ENCODE data around the gene CAMK2D. TPM values are rescaled to one million over a fixed set of nuclear protein-coding genes. Genes with fewer than 3 reads are reported as not detected.
"Not testable (repeated sequence)": the region's sequence is repeated elsewhere in the genome, so short reads cannot be mapped to it uniquely, and the experiment has no call there.

CAMK2D gene
- total RNA-seq, result 58.4 and 61.3 TPM in 2 replicates

DNA sequence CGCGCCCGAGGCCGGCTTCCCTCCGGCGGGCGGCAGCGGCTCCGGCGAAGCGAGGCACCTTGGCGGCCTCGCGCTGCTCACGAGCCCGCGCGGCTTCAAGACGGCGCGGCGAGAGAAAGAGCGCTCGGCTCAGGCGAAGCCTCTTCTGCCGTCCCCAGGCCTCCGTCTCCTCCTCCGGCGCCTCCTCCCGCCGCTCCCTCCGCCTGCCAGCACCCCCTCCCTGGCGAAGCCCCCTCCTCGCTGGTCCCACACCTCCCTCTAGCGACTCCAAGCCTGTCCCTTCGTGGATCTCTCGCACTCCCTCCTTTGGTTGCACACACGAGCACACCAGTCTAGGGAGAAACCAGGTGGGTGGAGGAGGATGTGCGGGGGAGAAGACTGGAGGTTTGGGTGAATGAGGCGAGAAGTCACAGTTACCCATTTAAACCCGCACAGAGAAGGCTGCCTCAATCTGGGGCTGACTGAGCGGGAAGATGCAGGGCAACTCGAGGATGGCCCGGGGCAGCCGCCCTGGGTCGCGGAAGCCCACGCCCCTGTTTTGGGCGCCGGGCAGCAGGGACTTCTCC, at the start of gene CAMK2D:
TSS of gene CAMK2D (minus strand) at position 119 of the 566 bp plus-strand sequence. CDS start 670 bp downstream, outside the sequence.
- Mint-ChIP-seq H3K27ac (peak within 1 kb of the TSS; percentile 92), H3K36me3 (ENCODE audit: low read depth) (peaks cover 32% of the 10 kb centered on the region), H3K27me3 (ENCODE audit: low read depth) (no peaks in the 10 kb centered on the region), H3K4me3 (ENCODE audit: low read depth) (peak within 1 kb of the TSS; percentile 93), H3K9me3 (no peaks in the 10 kb centered on the region), H3K4me1 (ENCODE audit: low read depth) (peaks cover 47% of the 10 kb centered on the region)
- intact Hi-C loops (cut with micrococcal nuclease), result loop anchor here (1.0 to 5.0 kb wide), 15 partner anchors 64 to 614 kb away; no protein-coding TSS in a partner anchor
- peak; percentile 77 for DNase-seq (ENCODE audit: low spot score)

DNA sequence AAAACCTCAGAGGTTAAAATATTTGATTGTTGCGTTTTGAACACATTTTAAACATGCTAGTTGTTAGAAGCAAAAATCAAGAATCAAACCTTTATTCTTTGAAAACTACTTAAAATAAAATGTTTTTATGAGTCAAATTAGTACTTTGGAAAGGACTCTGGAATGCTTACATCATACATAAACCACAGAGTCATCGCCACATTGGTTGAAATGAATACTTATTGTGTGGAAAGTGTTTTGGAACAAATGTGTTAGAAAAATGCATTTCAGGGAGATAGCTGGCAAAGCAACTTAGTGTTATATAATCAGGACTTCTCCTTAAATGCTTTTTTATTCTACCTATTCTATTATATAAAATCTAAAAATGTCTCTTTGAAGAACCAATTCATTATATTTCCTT, 49.4 kb upstream of the CAMK2D start:
- intact Hi-C loops (cut with micrococcal nuclease), result no loop called here
- H3K36me3 Mint-ChIP-seq (ENCODE audit: low read depth), result no peaks in the 10 kb centered on the region
- no peaks in the 10 kb centered on the region for H3K9me3 Mint-ChIP-seq
- H3K4me1 Mint-ChIP-seq (ENCODE audit: low read depth), result no peaks in the 10 kb centered on the region
- peaks cover 7% of the 10 kb centered on the region for H3K27me3 Mint-ChIP-seq (ENCODE audit: low read depth)
- no peak overlapping the region for H3K27ac Mint-ChIP-seq
- no peak overlapping the region for H3K4me3 Mint-ChIP-seq (ENCODE audit: low read depth)
- no peak for DNase-seq (ENCODE audit: low spot score)

DNA sequence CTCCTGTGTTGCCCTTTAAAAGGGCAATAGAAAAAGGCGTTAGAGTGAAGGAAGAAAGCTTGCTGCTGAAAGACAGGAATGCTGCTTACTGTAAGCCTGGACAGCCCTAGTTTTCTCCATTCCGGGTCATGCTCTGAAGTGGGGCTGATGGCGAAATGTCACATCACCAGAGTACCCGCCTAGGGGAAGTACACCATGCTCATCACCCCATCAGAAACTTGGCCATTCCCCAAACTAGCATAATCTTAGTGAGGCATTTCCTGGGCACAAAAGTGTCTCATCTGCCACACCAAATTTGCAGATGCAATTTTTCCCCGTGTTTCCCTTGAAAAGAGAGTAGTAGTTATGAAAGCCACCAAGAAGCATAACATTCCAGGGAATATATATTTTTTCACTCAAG, 47.8 kb upstream of the CAMK2D start:
- Mint-ChIP-seq H3K4me1 (ENCODE audit: low read depth) (no peaks in the 10 kb centered on the region), H3K27me3 (ENCODE audit: low read depth) (peaks cover 7% of the 10 kb centered on the region), H3K27ac (no peak overlapping the region), H3K4me3 (ENCODE audit: low read depth) (no peak overlapping the region), H3K36me3 (ENCODE audit: low read depth) (no peaks in the 10 kb centered on the region), H3K9me3 (no peaks in the 10 kb centered on the region)
- no peak for DNase-seq (ENCODE audit: low spot score)
- intact Hi-C loops (cut with micrococcal nuclease), result no loop called here

DNA sequence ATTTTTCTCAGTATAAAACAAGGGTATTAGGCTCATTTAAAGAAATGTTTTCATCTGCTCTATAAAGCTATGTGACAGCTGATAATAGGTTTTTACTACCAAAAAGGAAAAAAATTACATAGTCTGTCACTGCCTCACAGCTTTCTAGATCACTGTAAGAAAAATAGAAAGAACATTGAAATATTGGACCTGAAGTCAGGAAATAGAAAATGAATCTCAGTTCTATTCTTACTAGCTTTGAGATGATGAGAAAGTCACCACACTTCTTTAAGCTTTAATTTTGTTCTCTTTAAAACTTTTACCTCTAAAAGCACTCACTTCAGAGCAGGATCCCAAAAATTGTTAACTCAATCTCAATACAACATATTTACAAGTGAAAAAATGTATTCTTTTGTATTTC, 45.3 kb upstream of the CAMK2D start:
- Mint-ChIP-seq H3K36me3 (ENCODE audit: low read depth) (no peaks in the 10 kb centered on the region), H3K27ac (no peak overlapping the region), H3K4me3 (ENCODE audit: low read depth) (no peak overlapping the region), H3K9me3 (peaks cover 6% of the 10 kb centered on the region), H3K27me3 (ENCODE audit: low read depth) (peaks cover 3% of the 10 kb centered on the region), H3K4me1 (ENCODE audit: low read depth) (no peaks in the 10 kb centered on the region)
- DNase-seq (ENCODE audit: low spot score), result no peak
- intact Hi-C loops (cut with micrococcal nuclease), result no loop called here

DNA sequence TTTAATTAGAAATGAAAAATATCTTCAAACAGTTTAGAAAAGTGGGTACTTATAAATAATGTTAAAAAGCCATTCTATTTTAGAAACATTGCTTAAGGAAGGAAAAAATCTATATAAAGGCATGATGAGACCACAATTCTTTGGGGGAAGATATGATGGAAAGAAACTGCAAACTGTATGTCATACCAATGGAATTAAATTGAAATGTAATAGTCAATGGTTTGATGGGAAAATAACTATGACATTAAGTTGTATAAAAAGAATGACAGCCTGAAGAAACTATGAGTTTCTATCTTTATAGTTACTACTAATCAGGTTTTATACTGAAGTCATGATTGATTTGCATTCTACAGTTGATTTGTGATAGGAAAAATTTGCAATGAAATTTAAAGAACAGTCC, 40.3 kb upstream of the CAMK2D start:
- peaks cover 17% of the 10 kb centered on the region for H3K9me3 Mint-ChIP-seq
- intact Hi-C loops (cut with micrococcal nuclease), result no loop called here
- H3K27ac Mint-ChIP-seq, result no peak overlapping the region
- H3K4me3 Mint-ChIP-seq (ENCODE audit: low read depth), result no peak overlapping the region
- H3K27me3 Mint-ChIP-seq (ENCODE audit: low read depth), result peaks cover 2% of the 10 kb centered on the region
- H3K36me3 Mint-ChIP-seq (ENCODE audit: low read depth), result no peaks in the 10 kb centered on the region
- H3K4me1 Mint-ChIP-seq (ENCODE audit: low read depth), result no peaks in the 10 kb centered on the region
- DNase-seq (ENCODE audit: low spot score), result no peak

DNA sequence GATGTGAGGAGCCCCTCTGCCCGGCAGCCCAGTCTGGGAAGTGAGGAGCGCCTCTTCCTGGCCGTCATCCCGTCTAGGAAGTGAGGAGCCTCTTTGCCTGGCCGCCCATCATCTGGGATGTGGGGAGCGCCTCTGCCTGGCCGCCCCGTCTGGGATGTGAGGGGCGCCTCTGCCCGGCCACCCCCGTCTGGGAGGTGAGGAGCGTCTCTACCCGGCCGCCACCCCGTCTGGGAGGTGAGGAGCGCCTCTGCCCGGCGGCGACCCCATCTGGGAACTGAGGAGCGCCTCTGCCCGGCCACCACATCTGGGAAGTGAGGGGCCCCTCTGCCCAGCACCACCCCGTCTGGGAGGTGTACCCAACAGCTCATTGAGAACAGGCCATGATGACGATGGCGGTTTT, 34.8 kb upstream of the CAMK2D start:
- H3K27ac Mint-ChIP-seq; H3K4me1 Mint-ChIP-seq (ENCODE audit: low read depth); intact Hi-C loops (cut with micrococcal nuclease); H3K36me3 Mint-ChIP-seq (ENCODE audit: low read depth); DNase-seq (ENCODE audit: low spot score); H3K4me3 Mint-ChIP-seq (ENCODE audit: low read depth); H3K27me3 Mint-ChIP-seq (ENCODE audit: low read depth): not testable (repeated sequence)
- peaks cover 19% of the 10 kb centered on the region for H3K9me3 Mint-ChIP-seq

DNA sequence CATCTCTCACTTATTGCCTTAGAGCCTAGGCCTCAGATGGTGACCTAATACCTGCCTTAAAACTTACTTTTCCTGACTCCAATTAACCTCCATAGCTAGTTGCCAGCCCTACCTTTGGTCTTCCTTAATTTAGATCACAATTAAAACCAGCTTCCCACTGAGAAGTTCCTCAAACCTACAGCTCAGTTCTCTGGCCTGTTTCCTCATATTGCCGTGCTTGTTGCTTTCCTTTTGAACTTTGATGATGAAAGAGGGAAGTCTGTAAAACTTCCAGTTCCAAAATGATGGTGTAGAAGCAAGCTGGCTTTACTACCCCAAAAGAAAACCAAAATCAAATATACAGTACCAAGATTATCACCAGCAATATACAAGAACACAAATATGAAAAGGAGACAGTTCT, 28.9 kb upstream of the CAMK2D start:
- no peak for DNase-seq (ENCODE audit: low spot score)
- Mint-ChIP-seq H3K4me3 (ENCODE audit: low read depth) (no peak overlapping the region), H3K4me1 (ENCODE audit: low read depth) (no peaks in the 10 kb centered on the region)

DNA sequence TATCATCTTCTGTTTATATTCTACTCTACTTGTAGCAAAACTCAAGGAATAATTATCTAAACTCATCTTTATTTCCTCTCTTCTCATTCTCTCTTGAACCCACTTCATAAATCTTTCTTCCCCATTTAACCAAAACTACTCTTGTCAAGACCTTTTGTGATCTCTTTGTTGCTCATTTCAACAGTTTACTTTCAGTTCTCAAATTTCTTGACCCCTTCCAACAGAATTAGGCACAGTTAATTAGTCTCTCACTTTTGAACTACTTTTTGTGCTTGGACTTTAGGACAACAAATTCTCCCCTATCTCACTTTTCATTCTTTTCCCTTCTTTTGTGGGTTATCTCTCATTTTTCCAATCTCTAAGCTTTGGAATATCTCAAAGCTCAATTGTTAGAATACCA, 27.4 kb upstream of the CAMK2D start:
- H3K4me1 Mint-ChIP-seq (ENCODE audit: low read depth), result peaks cover 7% of the 10 kb centered on the region
- H3K27me3 Mint-ChIP-seq (ENCODE audit: low read depth), result peaks cover 2% of the 10 kb centered on the region
- no peak overlapping the region for H3K4me3 Mint-ChIP-seq (ENCODE audit: low read depth)
- DNase-seq (ENCODE audit: low spot score), result no peak
- no peaks in the 10 kb centered on the region for H3K9me3 Mint-ChIP-seq
- intact Hi-C loops (cut with micrococcal nuclease), result no loop called here
- no peak overlapping the region for H3K27ac Mint-ChIP-seq
- H3K36me3 Mint-ChIP-seq (ENCODE audit: low read depth), result no peaks in the 10 kb centered on the region

More for the DNA sequence above, 28.9 kb upstream of the CAMK2D start:
- no peaks in the 10 kb centered on the region for H3K36me3 Mint-ChIP-seq (ENCODE audit: low read depth)
- intact Hi-C loops (cut with micrococcal nuclease), result no loop called here
- H3K27me3 Mint-ChIP-seq (ENCODE audit: low read depth), result peaks cover 2% of the 10 kb centered on the region
- H3K27ac Mint-ChIP-seq, result no peak overlapping the region
- peaks cover 8% of the 10 kb centered on the region for H3K9me3 Mint-ChIP-seq

DNA sequence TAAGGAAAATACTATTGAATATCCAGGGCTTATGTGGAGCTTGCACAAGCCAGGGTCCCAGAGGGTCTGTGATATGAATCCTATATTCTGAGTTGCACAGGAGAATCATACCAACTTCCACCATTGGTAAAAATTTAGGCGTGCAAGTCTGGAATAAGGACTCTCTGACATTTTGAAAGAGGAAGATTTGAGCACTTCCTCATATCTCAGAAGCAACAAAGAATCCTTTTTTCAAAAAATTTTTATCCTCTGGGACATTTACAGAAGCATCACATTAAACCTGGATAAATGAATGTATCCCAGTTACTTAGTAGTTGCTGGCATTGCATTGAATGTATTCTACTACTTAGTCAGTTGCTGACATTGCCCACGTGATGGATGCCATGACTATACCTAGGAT, 24.2 kb upstream of the CAMK2D start:
- Mint-ChIP-seq H3K4me1 (ENCODE audit: low read depth) (peaks cover 16% of the 10 kb centered on the region), H3K4me3 (ENCODE audit: low read depth) (no peak overlapping the region), H3K36me3 (ENCODE audit: low read depth) (no peaks in the 10 kb centered on the region), H3K27ac (no peak overlapping the region), H3K27me3 (ENCODE audit: low read depth) (no peaks in the 10 kb centered on the region), H3K9me3 (no peaks in the 10 kb centered on the region)
- intact Hi-C loops (cut with micrococcal nuclease), result no loop called here
- DNase-seq (ENCODE audit: low spot score), result no peak

DNA sequence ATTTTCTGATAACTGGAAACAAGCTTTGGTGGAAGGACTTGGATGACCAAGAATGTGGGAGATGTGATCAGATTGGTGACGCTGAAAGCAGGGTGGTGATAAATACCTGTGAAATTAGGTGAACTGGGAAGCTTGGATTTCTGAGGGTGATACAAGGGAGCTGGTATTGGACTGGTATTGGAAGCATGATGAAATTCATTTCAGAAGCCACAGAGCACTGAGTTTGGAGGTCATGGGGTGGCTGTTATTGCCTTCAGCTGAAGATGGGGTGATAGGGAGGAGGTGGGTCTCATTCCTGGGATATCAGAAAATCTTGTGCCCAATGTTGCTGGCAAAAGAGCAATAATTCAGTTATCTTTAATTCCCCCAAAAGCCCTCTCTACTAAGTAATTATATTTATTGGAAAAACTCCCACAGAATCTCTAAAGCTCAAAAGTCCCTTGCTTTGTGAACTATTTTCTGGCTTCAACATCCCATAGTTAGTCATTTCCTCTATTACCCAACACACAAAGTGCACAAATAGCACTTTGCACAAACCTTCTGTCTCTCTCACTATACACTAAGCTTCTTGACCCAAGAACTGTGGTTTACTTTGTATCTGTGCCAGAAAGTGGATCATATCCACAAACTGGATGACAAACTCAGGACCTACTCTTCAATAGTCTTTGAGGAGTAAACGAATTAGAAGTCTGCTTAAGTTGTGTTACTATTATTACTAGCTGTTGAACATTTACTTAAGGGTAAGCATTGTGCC, 23.1 kb upstream of the CAMK2D start:
- H3K4me1 Mint-ChIP-seq (ENCODE audit: low read depth), result peaks cover 16% of the 10 kb centered on the region
- no peak overlapping the region for H3K27ac Mint-ChIP-seq

DNA sequence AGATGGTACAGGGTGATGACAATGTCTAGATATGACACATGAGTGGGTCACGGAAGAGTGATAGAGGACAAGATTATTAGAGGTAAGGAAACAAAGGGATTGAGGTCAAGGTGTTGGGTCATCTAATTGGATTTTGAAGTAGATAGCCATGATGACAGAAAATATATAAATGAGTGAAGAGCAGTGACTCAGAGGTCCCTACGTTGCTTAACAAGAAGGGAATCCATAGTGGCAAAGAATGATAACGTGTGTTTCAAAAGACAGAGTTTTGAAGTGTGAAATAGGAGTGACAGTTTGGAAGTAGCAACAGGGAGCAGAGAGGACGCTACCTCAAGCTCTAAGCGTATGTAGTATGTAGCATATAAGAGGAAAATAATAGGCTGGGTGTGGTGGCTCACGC, 22.2 kb upstream of the CAMK2D start:
- H3K27ac Mint-ChIP-seq, result no peak overlapping the region
- H3K27me3 Mint-ChIP-seq (ENCODE audit: low read depth), result no peaks in the 10 kb centered on the region
- DNase-seq (ENCODE audit: low spot score), result no peak
- H3K36me3 Mint-ChIP-seq (ENCODE audit: low read depth), result no peaks in the 10 kb centered on the region
- H3K4me3 Mint-ChIP-seq (ENCODE audit: low read depth), result no peak overlapping the region
- intact Hi-C loops (cut with micrococcal nuclease), result no loop called here
- H3K9me3 Mint-ChIP-seq, result no peaks in the 10 kb centered on the region
- H3K4me1 Mint-ChIP-seq (ENCODE audit: low read depth), result peaks cover 16% of the 10 kb centered on the region

More for the DNA sequence above, 23.1 kb upstream of the CAMK2D start:
- intact Hi-C loops (cut with micrococcal nuclease), result no loop called here
- H3K9me3 Mint-ChIP-seq, result no peaks in the 10 kb centered on the region
- DNase-seq (ENCODE audit: low spot score), result no peak
- no peaks in the 10 kb centered on the region for H3K27me3 Mint-ChIP-seq (ENCODE audit: low read depth)
- H3K36me3 Mint-ChIP-seq (ENCODE audit: low read depth), result no peaks in the 10 kb centered on the region
- no peak overlapping the region for H3K4me3 Mint-ChIP-seq (ENCODE audit: low read depth)

DNA sequence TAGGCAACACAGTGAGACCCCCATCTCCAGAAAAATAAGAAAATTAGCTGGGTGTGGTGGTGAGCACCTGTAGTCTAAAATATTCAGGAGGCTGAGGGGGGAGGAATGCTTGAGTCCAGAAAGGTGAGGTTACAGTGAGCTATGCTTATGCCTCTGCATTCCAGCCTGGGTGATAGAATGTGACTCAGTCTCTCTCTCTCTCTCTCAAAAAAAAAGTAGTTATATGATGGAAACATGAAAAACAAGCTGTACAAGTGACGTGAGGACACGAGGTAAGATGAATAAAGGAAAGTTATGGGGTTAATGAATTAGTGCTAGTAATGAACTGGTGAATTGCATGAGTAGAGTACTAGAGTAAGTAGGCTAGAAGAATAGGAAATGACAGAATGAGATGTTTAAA, 21.8 kb upstream of the CAMK2D start:
- intact Hi-C loops (cut with micrococcal nuclease), result no loop called here
- Mint-ChIP-seq H3K4me1 (ENCODE audit: low read depth) (peaks cover 16% of the 10 kb centered on the region), H3K9me3 (no peaks in the 10 kb centered on the region), H3K27me3 (ENCODE audit: low read depth) (no peaks in the 10 kb centered on the region), H3K4me3 (ENCODE audit: low read depth) (no peak overlapping the region), H3K36me3 (ENCODE audit: low read depth) (no peaks in the 10 kb centered on the region), H3K27ac (no peak overlapping the region)
- no peak for DNase-seq (ENCODE audit: low spot score)

DNA sequence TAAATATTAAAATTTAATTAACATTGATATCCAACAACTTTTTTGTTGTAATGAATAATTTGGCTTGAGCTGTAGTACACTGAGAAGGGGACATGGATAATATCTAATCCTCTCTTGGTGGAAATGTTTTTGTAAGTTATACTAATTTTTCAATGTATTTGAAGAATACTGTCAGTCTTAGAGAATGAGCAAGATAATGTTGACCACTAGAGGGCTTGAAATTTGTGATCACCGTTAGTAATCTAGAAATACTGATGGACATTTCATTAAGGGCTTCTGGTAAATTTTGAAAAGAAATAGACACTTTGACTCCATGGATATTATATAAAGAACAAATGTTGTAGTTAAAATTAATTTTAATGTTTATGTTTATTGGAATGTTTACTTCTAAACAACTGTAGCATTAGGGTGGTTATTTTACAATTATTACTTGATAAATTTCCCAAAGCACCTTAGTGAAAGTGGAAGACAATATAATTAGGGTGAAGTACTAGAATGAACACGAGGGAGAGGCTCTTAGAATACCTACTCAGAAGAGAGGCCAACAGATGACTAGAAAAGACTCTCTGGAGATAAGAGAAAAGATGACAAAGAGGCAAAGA, 20.0 kb upstream of the CAMK2D start:
- intact Hi-C loops (cut with micrococcal nuclease), result no loop called here

More for the DNA sequence above, 20.0 kb upstream of the CAMK2D start:
- DNase-seq (ENCODE audit: low spot score), result no peak
- Mint-ChIP-seq H3K9me3 (no peaks in the 10 kb centered on the region), H3K4me3 (ENCODE audit: low read depth) (no peak overlapping the region), H3K36me3 (ENCODE audit: low read depth) (no peaks in the 10 kb centered on the region), H3K27me3 (ENCODE audit: low read depth) (peaks cover 5% of the 10 kb centered on the region), H3K4me1 (ENCODE audit: low read depth) (peaks cover 16% of the 10 kb centered on the region), H3K27ac (no peak overlapping the region)

Measured in activated T-helper 2 cell treated with anti-CD3 and anti-CD28 coated beads, Interferon-gamma antibody, Interleukin-2, Interleukin-4, amounts not matched to agents 10 μg/mL and 5 μg/mL and 100 μg/mL, durations not matched to agents 14 hours and 24 hours and 36 hours (primary cell).